ENCODE results near the gene FAM120A. TPM values are rescaled to one million over a fixed set of nuclear protein-coding genes. Genes with fewer than 3 reads are reported as not detected.
A peak's percentile ranks its signal among the peaks of the same experiment; 100 is the strongest.

FAM120A gene
- total RNA-seq, 1 experiment from 2014 or later: 98.2 TPM

DNA sequence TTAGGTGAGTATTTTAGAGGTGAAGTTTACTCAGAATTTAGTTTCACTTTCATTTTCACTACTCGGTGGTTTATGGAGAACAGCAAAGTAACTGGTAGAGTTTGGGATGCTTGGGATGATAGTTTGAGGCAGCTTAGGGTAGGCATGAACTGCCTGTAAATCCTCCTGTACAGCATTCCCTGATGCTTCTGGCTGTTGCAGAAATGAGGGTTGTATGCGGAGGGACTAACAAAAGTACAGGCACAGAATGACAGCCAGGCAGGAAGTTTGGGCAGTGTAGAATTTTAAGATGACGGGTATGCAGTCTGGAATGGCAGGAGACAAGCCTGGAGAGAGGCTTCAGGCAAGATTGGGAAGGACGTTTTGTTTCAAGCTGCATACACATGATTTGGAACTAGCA is 49.9 kb downstream of the FAM120A start:
- H3K27ac Mint-ChIP-seq (ENCODE audit: unreplicated experiment): peak overlapping the region; percentile 76
- no peaks in the 10 kb centered on the region for H3K9me3 Mint-ChIP-seq (ENCODE audit: low read depth, unreplicated experiment)
- TF ChIP-seq, protein P1, sequence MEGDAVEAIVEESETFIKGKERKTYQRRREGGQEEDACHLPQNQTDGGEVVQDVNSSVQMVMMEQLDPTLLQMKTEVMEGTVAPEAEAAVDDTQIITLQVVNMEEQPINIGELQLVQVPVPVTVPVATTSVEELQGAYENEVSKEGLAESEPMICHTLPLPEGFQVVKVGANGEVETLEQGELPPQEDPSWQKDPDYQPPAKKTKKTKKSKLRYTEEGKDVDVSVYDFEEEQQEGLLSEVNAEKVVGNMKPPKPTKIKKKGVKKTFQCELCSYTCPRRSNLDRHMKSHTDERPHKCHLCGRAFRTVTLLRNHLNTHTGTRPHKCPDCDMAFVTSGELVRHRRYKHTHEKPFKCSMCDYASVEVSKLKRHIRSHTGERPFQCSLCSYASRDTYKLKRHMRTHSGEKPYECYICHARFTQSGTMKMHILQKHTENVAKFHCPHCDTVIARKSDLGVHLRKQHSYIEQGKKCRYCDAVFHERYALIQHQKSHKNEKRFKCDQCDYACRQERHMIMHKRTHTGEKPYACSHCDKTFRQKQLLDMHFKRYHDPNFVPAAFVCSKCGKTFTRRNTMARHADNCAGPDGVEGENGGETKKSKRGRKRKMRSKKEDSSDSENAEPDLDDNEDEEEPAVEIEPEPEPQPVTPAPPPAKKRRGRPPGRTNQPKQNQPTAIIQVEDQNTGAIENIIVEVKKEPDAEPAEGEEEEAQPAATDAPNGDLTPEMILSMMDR (IDR thresholded peaks at IDR 0.05; ENCODE audit: unreplicated experiment): no peak
- CTCF ChIA-PET: no interaction called here
- intact Hi-C loops (cut with micrococcal nuclease; ENCODE audit: unreplicated experiment): no loop called here
- no peak for DNase-seq
- H3K4me1 Mint-ChIP-seq (ENCODE audit: low read depth, unreplicated experiment): peaks cover 21% of the 10 kb centered on the region
- peak overlapping the region; percentile 63 for H3K4me3 Mint-ChIP-seq (ENCODE audit: low read depth, unreplicated experiment)
- H3K27me3 Mint-ChIP-seq (ENCODE audit: unreplicated experiment): no peaks in the 10 kb centered on the region
- H3K36me3 Mint-ChIP-seq (ENCODE audit: insufficient read depth, unreplicated experiment): peaks cover 27% of the 10 kb centered on the region
- BruUV-seq (replicated peaks): no TSS peak

DNA sequence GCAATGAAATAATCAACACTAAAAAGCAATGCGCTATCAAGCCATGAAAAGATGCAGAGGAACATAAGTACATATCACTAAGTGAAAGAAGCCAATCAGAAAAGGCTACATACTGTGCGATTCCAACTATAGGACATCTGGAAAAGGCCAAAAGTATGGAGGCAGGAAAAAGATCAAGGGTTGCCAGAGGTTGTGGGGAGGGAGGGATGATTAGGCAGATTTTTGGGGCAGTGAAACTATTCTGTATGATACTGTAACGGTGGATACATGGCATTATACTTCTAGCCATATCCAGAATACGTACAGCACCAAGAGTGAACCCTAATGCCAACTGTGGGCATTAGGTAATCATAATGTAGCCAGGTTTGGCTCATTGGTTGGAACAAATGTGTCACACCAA is 51.9 kb downstream of the FAM120A start:
- Mint-ChIP-seq H3K27ac (ENCODE audit: unreplicated experiment) (no peak overlapping the region), H3K4me3 (ENCODE audit: low read depth, unreplicated experiment) (no peak overlapping the region), H3K9me3 (ENCODE audit: low read depth, unreplicated experiment) (no peaks in the 10 kb centered on the region), H3K4me1 (ENCODE audit: low read depth, unreplicated experiment) (peaks cover 34% of the 10 kb centered on the region), H3K27me3 (ENCODE audit: unreplicated experiment) (no peaks in the 10 kb centered on the region), H3K36me3 (ENCODE audit: insufficient read depth, unreplicated experiment) (peaks cover 30% of the 10 kb centered on the region)
- BruUV-seq (replicated peaks): no TSS peak
- TF ChIP-seq, protein P1 (IDR thresholded peaks at IDR 0.05; ENCODE audit: unreplicated experiment): no peak
- DNase-seq: no peak
- CTCF ChIA-PET: no interaction called here
- intact Hi-C loops (cut with micrococcal nuclease; ENCODE audit: unreplicated experiment): no loop called here

- Mint-ChIP-seq H3K36me3 (ENCODE audit: insufficient read depth, unreplicated experiment) (peaks cover 20% of the 10 kb centered on the region), H3K4me3 (ENCODE audit: low read depth, unreplicated experiment) (no peak overlapping the region), H3K27me3 (ENCODE audit: unreplicated experiment) (no peaks in the 10 kb centered on the region), H3K27ac (ENCODE audit: unreplicated experiment) (no peak overlapping the region), H3K4me1 (ENCODE audit: low read depth, unreplicated experiment) (peaks cover 24% of the 10 kb centered on the region), H3K9me3 (ENCODE audit: low read depth, unreplicated experiment) (no peaks in the 10 kb centered on the region)
- CTCF ChIA-PET: no interaction called here
- intact Hi-C loops (cut with micrococcal nuclease; ENCODE audit: unreplicated experiment): no loop called here
- no peak for DNase-seq
- TF ChIP-seq, protein P1 (IDR thresholded peaks at IDR 0.05; ENCODE audit: unreplicated experiment): no peak
- no TSS peak for BruUV-seq (replicated peaks)
These were observed 54.2 kb downstream of the FAM120A start for GRCh38 chr9:93505541-93506132.

DNA sequence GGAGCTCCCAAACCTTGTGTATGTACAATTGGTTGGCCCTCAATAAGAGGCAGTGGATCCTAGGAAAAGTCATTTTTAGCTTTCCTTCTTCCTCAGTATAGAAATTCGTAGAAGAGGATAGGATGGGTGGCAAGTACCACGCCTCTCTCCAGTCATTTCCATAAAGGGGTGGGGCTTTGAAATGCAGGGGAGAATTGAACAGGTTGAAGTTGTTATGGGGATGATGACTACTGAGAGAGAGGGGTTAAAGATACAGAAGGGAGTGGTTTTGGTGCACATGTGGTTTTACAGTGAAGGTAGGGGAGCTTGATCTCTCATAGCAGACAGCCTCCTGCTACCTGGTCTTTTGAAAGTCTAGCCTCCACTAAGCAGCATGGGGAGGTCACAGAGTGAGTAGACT is 56.3 kb downstream of the FAM120A start:
- intact Hi-C loops (cut with micrococcal nuclease; ENCODE audit: unreplicated experiment): no loop called here
- Mint-ChIP-seq H3K27ac (ENCODE audit: unreplicated experiment) (peak overlapping the region; percentile 63), H3K36me3 (ENCODE audit: insufficient read depth, unreplicated experiment) (peaks cover 9% of the 10 kb centered on the region), H3K27me3 (ENCODE audit: unreplicated experiment) (no peaks in the 10 kb centered on the region), H3K9me3 (ENCODE audit: low read depth, unreplicated experiment) (no peaks in the 10 kb centered on the region), H3K4me3 (ENCODE audit: low read depth, unreplicated experiment) (no peak overlapping the region), H3K4me1 (ENCODE audit: low read depth, unreplicated experiment) (peaks cover 21% of the 10 kb centered on the region)
- no peak for DNase-seq
- BruUV-seq (replicated peaks): no TSS peak
- TF ChIP-seq, protein P1 (IDR thresholded peaks at IDR 0.05; ENCODE audit: unreplicated experiment): no peak
- CTCF ChIA-PET: no interaction called here
